HG03280 (cell line): ENCODE data around the gene PAX9.

Experiments
- ATAC-seq: cut with Tn5 transposase; IDR thresholded peaks from one replicate; pipeline ENCODE4 v1.9.1; 2021; ENCODE audit warnings: mild to moderate bottlenecking, moderate library complexity; ENCODE audit not compliant: unreplicated experiment

PAX9 gene

DNA sequence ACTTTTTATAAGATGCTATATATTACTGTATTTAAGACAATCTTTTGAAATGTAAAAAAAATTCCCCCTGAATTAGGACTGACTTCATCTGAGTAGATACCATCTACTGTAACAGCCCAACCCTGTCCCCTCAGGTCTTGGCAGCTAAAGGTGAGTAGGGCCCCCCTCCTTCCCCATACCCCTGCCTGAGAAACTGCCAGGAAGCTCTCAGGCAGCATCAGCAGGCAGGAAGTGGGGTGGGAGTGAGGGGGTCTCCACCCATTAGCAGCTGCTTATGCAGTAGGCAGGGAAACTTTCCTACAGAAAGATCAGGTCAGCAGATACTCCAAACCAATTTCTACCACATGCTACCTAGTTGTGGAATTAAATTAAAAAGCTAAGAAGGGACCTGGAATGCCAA is 62.5 kb downstream of the PAX9 start:
- ATAC-seq = no peak

DNA sequence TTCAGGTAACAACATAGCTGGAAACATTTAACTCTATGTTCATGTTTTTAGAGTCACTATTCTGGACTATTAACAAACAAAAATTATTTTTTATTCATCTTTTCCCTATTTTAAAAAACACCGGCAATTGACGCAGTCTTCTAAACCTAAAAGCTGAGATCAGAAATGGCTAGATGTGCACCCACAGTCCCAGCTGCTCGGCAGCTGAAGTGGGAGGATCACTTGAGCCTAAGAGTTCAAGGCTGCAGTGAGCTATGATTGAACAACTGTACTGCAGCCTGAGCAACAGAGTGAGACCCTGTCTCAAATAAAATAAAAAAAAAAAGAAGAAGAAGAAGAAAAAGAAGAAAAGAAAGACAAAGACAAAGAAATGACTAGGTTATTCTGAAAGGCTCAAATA is 64.5 kb downstream of the PAX9 start:
- no peak for ATAC-seq
